Measurements from ENCODE around the gene CYFIP2.

- no peak for TF ChIP-seq CTCF (IDR thresholded peaks at IDR 0.05)
- no peak for TF ChIP-seq POLR2A (IDR thresholded peaks at IDR 0.05)
- no peak for TF ChIP-seq POLR2AphosphoS5 (IDR thresholded peaks at IDR 0.05; ENCODE audit: insufficient read depth in 1 of 2, low read depth in 1 of 2)
Measured at GRCh38 chr5:157283434-157283833, 17.5 kb downstream of the CYFIP2 start.
